GM12878 (cell line): ENCODE data around the gene SPAG16. TPM values are rescaled to one million over a fixed set of nuclear protein-coding genes. Genes with fewer than 3 reads are reported as not detected.

Experiments
- E4F1 ChIP-seq: fragments of 450-650 bp; IDR thresholded peaks from 2 replicates; pipeline ENCODE4 v1.6.1; 2018; ENCODE audit warnings: borderline replicate concordance, mild to moderate bottlenecking; ENCODE audit not compliant: partially characterized antibody
- ETV6 ChIP-seq, 2 experiments: fragments of 450-650 bp in 1 of 2; IDR thresholded peaks in 1 of 2; conservative IDR thresholded peaks in 1 of 2; 2 replicates each; pipeline ENCODE4 v1.6.1; 2014; ENCODE audit warnings: antibody characterized with exemption in 1 of 2, borderline replicate concordance in 1 of 2, low read depth in 1 of 2, mild to moderate bottlenecking in 1 of 2, moderate library complexity in 1 of 2
- IKZF1 ChIP-seq: fragments of 450-650 bp; conservative IDR thresholded peaks from 2 replicates; pipeline ENCODE4 v1.6.1; 2017; ENCODE audit warnings: antibody characterized with exemption, mild to moderate bottlenecking
- LARP7 ChIP-seq: fragments of 450-650 bp; IDR thresholded peaks from 2 replicates; pipeline ENCODE4 v1.6.1; 2017; ENCODE audit warnings: mild to moderate bottlenecking
- MTA2 ChIP-seq: fragments of 450-650 bp; IDR thresholded peaks from 2 replicates; pipeline ENCODE4 v1.6.1; 2016; ENCODE audit warnings: low read depth, mild to moderate bottlenecking, moderate library complexity
- MXI1 ChIP-seq: fragments of 150-350 bp; IDR thresholded peaks from 2 replicates; pipeline ENCODE4 v1.6.1; 2011; ENCODE audit warnings: low read depth, mild to moderate bottlenecking, inconsistent platforms, low read length, improper control_type of control experiment
- MYC ChIP-seq: IDR thresholded peaks from 2 replicates; pipeline ENCODE4 v1.6.1; 2011; ENCODE audit warnings: mild to moderate bottlenecking, low read length, moderate library complexity, inconsistent platforms; ENCODE audit not compliant: insufficient read depth, insufficient replicate concordance, insufficient read length, severe bottlenecking
- NBN ChIP-seq: fragments of 450-650 bp; IDR thresholded peaks from 2 replicates; pipeline ENCODE4 v1.6.1; 2016
- NFIC ChIP-seq: IDR thresholded peaks from 2 replicates; pipeline ENCODE4 v1.6.1; 2012; ENCODE audit warnings: low read depth, mild to moderate bottlenecking, inconsistent platforms, low read length, moderate library complexity
- NFYB ChIP-seq: IDR thresholded peaks from 2 replicates; pipeline ENCODE4 v1.6.1; 2011; ENCODE audit warnings: low read depth, mild to moderate bottlenecking, low read length, improper control_type of control experiment, moderate library complexity; ENCODE audit not compliant: insufficient read depth
- NR2F1 ChIP-seq: fragments of 450-650 bp; conservative IDR thresholded peaks from 2 replicates; pipeline ENCODE4 v1.6.1; 2017; ENCODE audit warnings: mild to moderate bottlenecking
- PBX3 ChIP-seq: IDR thresholded peaks from 2 replicates; pipeline ENCODE4 v1.6.1; 2011; ENCODE audit warnings: mild to moderate bottlenecking, low read depth, low read length, moderate library complexity; ENCODE audit not compliant: insufficient replicate concordance
- PRDM15 ChIP-seq: fragments of 450-650 bp; formaldehyde crosslinking; IDR thresholded peaks from 2 replicates; pipeline ENCODE4 v1.4.0; 2020; ENCODE audit warnings: mild to moderate bottlenecking, moderate library complexity
- RCOR1 ChIP-seq: conservative IDR thresholded peaks from 2 replicates; pipeline ENCODE4 v1.6.1; 2012; ENCODE audit warnings: low read depth, low read length, improper control_type of control experiment
- RELA ChIP-seq: fragments of 450-650 bp; IDR thresholded peaks from 2 replicates; pipeline ENCODE4 v1.8.0; 2014; ENCODE audit warnings: borderline replicate concordance; ENCODE audit not compliant: partially characterized antibody
- STAT1 ChIP-seq: fragments of 450-650 bp; conservative IDR thresholded peaks from 2 replicates; pipeline ENCODE4 v1.6.1; 2014; ENCODE audit warnings: antibody characterized with exemption, mild to moderate bottlenecking
- SUZ12 ChIP-seq: fragments of 200-600 bp; sonication (generic); IDR thresholded peaks from one replicate; pipeline ENCODE4 v1.6.1; 2018; ENCODE audit warnings: antibody characterized with exemption, mild to moderate bottlenecking; ENCODE audit not compliant: unreplicated experiment
- TAF1 ChIP-seq: IDR thresholded peaks from 2 replicates; pipeline ENCODE4 v1.6.1; 2011; ENCODE audit warnings: mild to moderate bottlenecking, low read depth, low read length, borderline replicate concordance
- ZNF687 ChIP-seq: fragments of 450-650 bp; IDR thresholded peaks from 2 replicates; pipeline ENCODE4 v1.6.1; 2017; ENCODE audit warnings: mild to moderate bottlenecking, moderate library complexity
- polyA plus RNA-seq, 11 experiments: library from polyadenylated mRNA; depleted of rRNA in 4 of 11; unstranded in 6 of 11; stranded (reverse) in 5 of 11; fragments of >200 nt; fragmentation: Nextera tagmentation in 4 of 11; fragmentation: Illumina TruSeq in 1 of 11; extraction: Ambion mirVana in 4 of 11; extraction: Trizol in 1 of 11; gene quantifications; 1 replicate in 1 of 11; 2 replicates in 10 of 11; pipeline versions ENCODE4 v1.2.1 to v1.2.3, GENCODE V29; 2011 to 2016; ENCODE audit warnings: inconsistent platforms in 2 of 11, missing spikeins in 2 of 11, low read depth in 1 of 11
- total RNA-seq, 4 experiments: library from RNA; depleted of rRNA in 3 of 4; stranded (reverse); fragments of >200 nt in 3 of 4; fragmentation: Illumina TruSeq in 1 of 4; extraction: Trizol in 1 of 4; gene quantifications; 2 replicates each; pipeline versions ENCODE4 v1.2.1 to v1.2.3, GENCODE V29; 2013 to 2021

SPAG16 gene
- total and polyA plus RNA-seq, 10 of the 15 experiments (the other 5 are each of a cell fraction or from before 2014, with no cell fraction given) = 6.0 to 25.0 (median 15.2) TPM

GRCh38 chr2:213787869-213788268, 503.6 kb downstream of the SPAG16 start (continued):
- TF ChIP-seq PRDM15 (CRISPR knock-in tag) (no peak), E4F1 (no peak), ZNF687 (no peak), RCOR1 (no peak), MXI1 (no peak), RELA (no peak), STAT1 (no peak), ETV6 (conservative IDR thresholded peaks at IDR 0.05 in 1 of 2, IDR thresholded peaks at IDR 0.05 in 1 of 2; ENCODE audit: borderline replicate concordance in 1 of 2, low read depth in 1 of 2) (no peak), NBN (no peak), MTA2 (0 out of 2 replicates have a peak, but pooled peaks have one; percentile 16), MYC (no peak), NFYB (0 out of 2 replicates have a peak, but pooled peaks have one; percentile 21), LARP7 (no peak), TAF1 (no peak), SUZ12 (no peak), PBX3 (no peak), IKZF1 (no peak), NR2F1 (no peak), NFIC (peak; percentile 47; the same call in 1 of the 2 replicates)
